Aortic smooth muscle cell (primary cell): ENCODE data around the gene SLC17A2. TPM values are rescaled to one million over a fixed set of nuclear protein-coding genes. Genes with fewer than 3 reads are reported as not detected.

Experiments
- total RNA-seq: library from RNA; depleted of rRNA; stranded (reverse); fragments of >200 nt; gene quantifications from 2 replicates; pipeline ENCODE4 v1.2.3, GENCODE V29; 2014

Gene SLC17A2, protein sequence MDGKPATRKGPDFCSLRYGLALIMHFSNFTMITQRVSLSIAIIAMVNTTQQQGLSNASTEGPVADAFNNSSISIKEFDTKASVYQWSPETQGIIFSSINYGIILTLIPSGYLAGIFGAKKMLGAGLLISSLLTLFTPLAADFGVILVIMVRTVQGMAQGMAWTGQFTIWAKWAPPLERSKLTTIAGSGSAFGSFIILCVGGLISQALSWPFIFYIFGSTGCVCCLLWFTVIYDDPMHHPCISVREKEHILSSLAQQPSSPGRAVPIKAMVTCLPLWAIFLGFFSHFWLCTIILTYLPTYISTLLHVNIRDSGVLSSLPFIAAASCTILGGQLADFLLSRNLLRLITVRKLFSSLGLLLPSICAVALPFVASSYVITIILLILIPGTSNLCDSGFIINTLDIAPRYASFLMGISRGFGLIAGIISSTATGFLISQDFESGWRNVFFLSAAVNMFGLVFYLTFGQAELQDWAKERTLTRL
- total RNA-seq, result not detected in 2 replicates

DNA sequence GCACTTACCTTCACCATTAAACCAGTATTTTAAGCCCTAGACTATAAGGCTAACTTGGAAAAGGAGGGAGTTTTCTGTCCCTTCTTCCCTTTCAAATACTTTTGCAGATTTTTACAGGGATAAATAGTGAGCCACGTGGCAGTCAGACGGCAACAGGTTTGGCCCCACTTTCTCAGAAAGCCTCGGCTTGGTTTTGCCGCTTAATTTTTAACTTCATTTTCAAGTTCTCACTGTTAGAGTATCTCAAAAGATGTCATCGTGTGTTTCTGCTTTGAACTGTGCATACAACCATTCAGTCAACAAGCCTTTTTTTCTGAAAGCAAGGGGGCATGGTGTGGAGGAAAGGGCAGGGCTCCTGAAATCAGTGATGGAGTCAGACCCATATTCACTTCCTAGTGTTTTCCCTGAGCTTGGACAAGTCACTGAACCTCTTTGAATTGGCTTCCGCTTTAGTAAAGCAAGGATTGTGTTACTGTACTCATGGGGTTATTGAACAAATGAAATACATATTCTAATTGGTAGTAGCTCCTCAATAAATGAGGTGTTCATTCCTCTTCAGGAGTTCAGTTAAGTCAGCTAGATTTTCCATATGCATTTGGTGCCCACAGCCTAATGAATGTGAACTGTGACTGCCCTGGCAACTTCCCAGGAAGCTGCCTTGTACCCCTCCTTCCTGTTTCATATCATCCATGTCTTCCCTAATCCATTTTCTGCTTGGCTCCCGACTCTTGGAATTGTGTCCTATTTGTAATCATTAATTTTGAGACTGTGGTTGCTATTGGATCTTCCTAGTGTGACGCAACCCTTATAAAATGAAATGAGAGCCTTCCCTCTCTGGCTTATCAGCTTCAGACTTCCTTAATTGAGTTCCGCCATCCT is at the start of gene SLC17A2:
SLC17A2 (minus strand) TSS at position 160 of the 879 bp plus-strand sequence. CDS start 4,895 bp downstream, outside the sequence.

DNA sequence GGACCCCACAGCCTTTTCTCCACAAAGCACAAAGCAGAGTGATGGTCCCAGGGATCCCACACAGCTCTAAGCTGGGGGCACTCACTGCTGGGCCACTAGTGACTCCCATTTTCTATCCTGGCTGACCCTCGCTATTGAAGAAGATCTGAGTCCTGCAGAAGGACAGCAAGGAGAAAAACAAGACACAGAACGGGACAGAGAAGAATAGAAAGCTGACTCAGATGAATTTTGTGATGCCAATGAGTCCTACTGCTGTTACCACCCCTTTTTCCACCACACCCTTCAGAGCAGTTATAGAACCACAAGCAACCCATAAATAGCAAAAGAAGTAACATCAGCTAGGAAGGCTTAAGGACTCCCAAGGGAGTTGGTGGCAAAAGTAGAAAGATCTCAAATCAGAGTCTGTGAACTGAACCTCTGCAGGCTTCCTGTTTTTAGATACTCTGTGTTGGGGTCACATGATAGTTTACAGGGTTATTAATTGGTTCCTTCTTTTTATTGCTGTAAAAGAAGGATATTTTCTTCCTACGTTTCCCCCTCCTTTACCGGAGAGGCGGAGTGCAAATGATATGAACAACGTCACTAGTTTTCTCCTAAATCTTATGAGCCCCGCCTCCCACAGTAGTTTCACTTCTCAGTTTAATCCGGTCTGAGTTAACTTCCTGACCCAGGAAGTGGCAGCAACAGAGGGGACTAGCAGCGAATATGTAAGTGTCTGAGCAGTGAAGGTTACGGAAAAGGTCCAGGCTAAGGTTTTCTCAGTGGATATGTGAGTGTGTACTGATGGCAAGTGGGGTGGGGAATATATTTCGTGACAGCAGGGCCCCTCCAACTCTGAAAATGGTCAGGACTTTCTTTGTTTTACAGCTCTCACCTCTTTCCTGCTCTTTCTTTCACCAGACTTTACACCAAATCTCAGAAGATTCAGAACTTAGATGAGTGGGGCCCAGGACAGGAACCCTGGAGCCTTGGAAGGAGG is 31.9 kb upstream of the SLC17A2 start, which contains the start of gene TRIM38:
TRIM38 (plus strand) TSS at position 654 of the 979 bp plus-strand sequence. CDS start 3,721 bp downstream, outside the sequence.

DNA sequence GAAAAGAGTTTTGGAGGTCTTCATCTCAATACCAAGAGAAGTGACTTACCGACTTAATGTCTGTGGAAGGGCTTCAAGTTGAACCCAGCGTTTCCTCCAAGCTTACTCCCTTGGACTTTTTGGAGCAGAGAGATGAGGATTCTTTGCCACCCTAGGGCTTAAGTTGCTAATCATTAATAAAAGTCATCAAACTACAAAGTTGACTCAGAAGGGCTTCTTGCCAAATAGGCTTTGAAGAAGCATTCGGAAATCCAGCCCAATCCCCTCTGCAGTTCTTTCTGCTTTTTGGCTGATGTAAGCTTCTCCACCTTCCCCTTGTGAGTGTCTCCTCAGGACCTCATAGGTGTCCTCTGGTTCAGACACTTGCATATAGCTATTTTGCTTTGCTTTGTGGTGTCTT is 56.4 kb downstream of the SLC17A2 start, which contains the start of gene SLC17A3:
SLC17A3 (minus strand) TSS at position 126 of the 400 bp plus-strand sequence. CDS start 5,856 bp downstream, outside the sequence.

Other genes with a start within 250 kb of the SLC17A2 start
- gene SLC17A4, start 175.9 kb downstream of the SLC17A2 start, total RNA-seq, result not detected in 2 replicates
- gene SLC17A1, start 98.6 kb downstream of the SLC17A2 start, total RNA-seq, result not detected in 2 replicates
- not detected in 2 replicates for gene SLC17A3, start 56.4 kb downstream of the SLC17A2 start, total RNA-seq
- gene TRIM38, start 32.1 kb upstream of the SLC17A2 start, total RNA-seq, result 10.2 and 13.6 TPM in 2 replicates
- gene HFE, start 156.7 kb upstream of the SLC17A2 start, total RNA-seq, result 16.8 and 18.8 TPM in 2 replicates